ENCODE results near the gene DDRGK1.
"Not testable (repeated sequence)": the region's sequence is repeated elsewhere in the genome, so short reads cannot be mapped to it uniquely, and the experiment has no call there.

Gene DDRGK1

DNA sequence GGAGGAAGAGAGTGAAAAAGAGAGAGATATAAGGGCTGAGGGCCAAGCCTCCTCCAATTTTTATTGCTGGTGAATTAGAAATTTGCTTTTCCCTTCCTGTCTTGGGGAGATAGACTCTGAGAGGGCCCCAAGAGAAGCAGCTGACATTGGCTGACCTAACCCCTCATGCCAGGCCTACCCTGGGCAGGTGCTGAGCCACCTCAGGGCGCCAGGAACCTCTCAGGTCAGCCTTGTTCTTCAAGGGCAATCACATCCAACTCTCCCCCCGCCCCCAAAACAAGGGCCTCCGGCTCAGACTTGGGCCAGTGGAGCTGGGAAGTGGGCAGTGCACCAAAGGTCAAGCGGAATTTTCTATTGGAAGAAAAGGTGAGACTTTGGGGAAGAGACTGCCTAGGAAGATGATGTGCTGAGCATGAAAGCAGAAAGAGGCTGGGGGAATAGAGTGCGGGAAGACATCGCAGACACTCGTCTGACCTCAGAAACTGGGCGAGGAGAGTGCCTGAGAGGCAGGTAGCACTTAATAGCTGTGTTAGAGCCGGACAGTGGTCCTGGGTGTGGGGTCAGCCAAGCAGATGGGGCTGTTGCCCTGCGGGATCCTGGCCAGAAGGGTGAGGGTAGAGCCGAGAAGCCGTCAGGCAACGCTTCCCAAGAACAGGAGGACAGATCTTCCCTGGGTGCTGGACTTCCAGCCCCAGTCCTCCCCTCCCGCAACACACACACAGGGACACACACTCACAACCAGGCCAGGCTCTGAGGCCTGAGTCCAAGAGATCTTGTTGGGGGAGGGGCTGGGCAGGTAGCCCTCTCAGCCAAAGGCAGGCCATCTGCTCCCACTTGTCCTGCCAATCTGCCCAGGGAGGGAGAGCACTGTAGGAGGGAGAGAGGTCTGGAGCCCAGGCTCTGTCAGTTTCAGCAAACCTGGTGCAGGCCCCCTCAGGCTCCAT lies 41.1 kb downstream of the DDRGK1 start:
- no peak for DNase-seq

DNA sequence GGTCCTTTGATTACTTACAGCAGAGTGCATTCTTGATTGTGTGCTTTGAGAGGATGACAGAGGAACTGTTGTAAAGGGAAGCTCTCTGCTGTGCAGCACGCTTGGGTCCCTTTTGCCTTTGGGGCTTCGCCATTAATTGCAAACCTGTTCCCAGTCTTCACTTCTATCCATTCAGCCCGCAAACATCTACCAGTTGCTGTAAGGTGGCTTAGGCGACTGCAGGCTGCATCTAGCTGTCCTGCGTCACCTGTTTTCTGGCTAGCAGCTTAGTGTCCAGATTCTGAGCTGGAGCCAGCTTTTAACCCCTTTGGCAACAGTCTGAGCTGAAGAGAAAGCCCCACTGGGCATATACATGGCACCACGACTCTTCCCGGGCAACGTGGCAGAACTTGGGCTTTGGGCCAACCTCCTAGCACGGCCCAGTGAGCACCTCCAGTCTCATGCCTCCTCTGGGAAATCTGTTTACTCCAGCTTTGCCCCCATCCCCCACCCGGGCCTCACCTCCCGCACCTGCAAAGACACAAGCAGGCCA lies 42.3 kb downstream of the DDRGK1 start:
- DNase-seq, result peak; percentile 88

DNA sequence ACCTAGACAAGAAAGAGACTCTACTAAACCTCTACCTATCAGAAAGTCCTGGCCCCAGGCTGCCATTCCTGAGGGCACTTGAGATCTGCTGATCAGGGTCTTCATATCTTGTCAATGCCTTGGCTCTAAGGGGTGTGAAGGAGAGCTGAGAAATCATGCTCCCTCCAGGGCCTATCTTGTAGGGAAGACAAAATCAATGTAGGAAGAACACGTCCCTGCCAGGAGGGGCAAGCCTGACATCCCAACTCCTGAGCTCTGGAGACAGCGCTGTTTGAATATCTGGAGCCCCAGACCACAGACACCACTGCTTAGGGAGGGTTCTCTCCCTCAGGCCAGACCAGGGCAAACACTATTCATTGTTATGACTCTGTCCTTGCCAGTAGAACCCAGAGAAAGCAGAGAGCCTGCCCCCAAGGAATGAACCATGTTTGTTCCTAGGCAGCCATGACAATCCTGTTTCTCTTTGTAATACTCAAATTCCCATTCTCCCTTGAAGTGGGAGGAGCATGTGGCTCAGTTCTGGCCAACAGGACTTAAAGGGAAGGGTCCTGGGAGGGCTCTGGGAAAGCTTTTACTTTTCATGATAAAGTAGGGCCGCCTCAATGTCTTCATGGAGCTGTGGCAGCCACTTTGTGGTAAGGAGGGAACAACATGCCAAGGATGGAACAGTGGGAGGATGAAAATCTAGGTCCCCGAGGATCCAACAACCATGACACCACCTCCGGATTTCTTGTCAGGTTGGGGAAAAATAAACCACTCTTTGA lies 43.0 kb downstream of the DDRGK1 start:
- DNase-seq, result no peak

DNA sequence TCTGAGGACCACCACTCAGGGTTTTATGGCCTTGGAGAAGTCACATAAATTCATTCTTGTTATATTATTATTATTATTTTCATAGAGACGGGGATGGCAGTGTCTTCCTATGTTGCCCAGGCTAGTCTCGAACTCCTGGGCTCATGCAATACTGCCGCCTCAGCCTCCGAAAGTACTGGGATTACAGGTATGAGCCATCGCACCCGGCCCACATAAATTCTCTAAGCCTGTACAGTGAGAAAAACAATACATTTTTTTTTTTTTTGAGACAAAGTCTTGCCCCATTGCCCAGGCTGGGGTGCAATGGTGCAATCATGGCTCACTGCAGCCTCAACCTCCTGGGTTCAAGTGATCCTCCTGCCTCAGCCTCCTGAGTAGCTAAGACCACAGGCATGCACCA lies 44.1 kb downstream of the DDRGK1 start:
- DNase-seq, result no peak

DNA sequence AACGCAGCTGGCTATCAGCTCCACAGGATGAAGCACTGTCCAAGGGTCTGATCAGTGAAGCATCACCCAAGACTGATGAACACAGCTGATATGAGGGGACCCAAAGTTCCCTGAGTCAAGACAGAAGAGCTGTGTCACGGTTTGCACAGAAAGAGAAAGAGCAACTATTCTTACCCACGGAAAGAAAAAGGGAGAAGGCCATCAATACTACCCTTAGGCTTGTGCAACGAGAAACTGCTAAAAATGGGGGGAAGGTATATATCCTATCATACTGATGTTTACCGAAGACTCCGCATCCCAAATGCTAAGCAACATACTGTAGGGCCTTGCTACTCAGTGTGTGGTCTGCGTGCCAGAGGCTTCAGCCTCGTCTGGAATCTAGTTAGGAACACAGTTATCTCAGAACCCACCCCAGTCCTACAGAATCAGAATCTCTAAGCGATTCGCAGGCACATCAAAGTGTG lies 45.5 kb downstream of the DDRGK1 start:
- DNase-seq, result no peak

DNA sequence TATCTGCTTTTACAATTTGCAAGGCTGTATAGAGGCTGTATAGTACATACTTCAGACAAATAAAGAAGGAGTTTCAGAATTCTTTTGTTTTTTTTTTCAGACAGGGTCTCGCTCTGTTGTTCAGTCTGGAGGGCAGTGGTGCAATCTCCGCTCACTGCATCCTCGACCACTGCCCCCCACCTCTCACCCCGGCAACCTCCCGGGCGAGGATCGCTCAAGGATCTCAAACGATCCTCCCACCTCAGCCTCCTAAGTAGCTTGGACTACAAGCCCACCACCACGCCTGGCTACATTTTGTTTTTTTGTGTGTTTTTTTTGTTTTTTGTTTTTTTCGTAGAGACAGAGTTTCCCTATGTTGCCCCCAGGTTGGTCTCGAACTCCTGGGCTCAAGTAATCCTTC lies 46.7 kb downstream of the DDRGK1 start:
- no peak for DNase-seq

DNA sequence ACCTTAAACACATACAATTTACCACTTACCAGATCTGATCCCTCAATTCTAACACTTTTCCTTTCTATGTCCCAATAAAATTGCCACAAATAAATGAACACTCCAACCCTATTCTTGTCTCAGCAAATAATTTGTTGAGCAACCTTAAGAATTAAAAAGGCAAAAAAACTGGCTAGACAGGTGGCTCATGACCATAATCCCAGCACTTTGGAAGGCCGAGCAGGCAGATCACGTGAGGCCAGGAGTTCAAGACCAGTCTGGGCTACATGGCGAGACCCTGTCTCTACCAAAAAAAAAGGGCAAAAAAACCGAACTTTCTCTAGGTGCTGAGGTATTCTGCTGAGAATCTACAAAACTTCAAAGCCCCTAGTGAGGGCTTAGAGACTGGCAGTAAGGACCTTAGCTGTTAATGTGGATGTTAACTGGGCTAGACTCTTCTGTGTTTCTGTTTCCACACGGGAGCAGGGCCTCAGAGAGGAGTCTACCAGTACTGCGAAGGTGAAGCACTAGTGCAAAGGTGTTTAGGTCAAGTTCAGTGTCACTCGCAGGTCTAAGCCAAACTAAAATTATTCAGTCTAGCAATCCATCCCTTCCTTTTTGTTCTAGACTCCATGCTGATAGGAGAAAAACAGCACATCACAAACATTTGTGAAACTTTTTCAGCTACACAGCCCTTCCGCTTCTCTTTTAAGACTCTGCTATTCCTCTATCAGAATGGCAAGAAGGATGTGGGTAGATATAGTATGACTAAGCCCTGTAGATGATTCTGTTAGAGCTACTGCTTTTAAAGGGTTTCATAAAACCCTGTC lies 47.5 kb downstream of the DDRGK1 start:
- no peak for DNase-seq

DNA sequence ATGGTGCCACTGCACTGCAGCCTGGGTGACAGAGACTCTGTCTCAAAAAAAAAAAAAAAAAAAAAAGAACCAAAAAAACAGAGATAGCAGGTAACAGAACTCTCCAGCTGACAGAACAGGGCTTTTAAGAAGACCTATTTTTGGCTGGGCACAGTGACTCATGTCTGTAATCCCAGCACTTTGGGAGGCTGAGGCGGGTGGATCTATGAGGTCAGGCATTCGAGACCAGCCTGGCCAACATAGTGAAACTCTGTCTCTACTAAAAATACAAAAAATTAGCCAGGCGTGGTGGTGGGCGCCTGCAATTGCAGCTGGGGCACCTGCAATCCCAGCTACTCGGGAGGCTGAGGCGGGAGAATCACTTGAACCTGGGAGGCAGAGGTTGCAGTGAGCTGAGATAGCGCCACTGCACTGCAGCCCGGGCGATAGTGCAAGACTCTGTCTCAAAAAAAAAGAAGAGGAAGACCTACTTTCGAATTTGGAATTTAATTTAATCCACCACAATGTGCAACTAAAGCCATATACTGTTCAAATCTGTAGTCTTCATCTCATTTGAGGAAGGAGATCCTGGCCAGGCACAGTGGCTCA lies 52.3 kb downstream of the DDRGK1 start:
- not testable (repeated sequence) for DNase-seq

DNA sequence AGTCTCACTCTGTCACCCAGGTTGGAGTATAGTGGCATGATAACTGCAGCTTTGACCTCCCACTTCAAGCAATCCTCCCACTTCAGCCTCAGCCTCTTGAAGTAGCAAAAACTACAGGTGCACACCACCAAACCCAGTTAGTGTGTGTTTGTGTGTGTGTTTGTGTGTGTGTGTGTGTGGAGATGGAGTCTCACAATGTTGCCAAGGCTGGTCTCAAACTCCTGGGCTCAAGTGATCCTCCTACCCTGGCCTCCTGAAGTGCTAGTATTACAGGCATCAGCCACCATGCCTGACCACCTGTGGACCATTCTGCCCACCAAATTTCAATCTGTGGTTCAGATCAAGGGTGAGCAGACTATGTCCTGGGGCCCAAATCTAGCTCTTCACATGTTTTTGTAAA lies 53.6 kb downstream of the DDRGK1 start:
- no peak for DNase-seq

DNA sequence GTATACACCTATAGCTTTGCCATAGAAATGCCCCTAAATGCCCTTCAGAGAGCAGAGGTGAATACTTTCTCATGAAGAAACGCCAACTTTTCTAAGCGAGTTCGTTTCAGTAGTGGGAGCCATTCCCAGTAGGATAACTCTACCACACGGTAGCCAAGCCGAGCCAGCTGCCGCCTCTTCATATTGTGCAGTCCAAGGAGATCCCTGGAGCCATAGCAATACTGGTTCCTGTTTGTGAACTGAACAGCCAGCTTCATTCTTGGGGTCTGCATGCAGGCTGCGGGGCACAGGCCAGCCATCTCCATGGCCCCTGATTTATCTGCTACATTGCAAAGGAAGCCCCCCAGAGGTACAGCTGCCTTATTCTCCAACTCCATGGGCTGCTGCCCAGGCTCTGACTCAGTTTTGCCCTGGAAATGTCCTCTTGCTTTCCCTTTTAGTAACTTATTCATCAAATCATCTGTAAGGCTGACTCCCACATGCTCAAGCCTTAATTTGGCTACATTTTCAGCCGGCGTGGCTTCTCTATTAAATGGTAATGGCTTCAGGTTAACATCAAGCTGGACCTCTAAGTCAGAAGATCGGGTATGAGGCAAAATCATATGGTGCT lies 57.6 kb downstream of the DDRGK1 start:
- no peak for DNase-seq

DNA sequence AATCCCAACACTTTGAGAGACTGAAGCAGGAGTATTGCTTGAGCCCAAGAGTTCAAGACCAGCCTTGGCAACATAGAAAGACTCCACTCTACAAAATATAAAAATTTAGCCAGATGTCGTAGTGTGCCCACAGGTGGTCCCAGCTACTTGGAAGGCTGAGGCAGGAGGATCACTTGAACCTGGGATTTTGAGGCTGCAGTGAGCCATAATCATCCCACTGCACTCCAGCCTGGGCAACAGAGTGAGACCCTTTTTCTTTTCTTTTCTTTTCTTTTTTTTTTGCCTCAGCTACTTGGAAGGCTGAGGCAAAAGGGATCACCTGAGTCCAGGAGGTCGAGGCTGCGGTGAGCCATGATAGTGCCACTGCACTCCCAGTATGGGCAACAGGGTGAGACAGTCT lies 62.7 kb downstream of the DDRGK1 start:
- no peak for DNase-seq

All from NCI-H1105 (cell line).